HG03469 (cell line): ENCODE data around the gene SAMD14.

Source experiments
- ATAC-seq: cut with Tn5 transposase; IDR thresholded peaks from one replicate; pipeline ENCODE4 v1.9.1; 2021; ENCODE audit warnings: mild to moderate bottlenecking, moderate library complexity, moderate number of reproducible peaks; ENCODE audit not compliant: unreplicated experiment

Gene SAMD14

DNA sequence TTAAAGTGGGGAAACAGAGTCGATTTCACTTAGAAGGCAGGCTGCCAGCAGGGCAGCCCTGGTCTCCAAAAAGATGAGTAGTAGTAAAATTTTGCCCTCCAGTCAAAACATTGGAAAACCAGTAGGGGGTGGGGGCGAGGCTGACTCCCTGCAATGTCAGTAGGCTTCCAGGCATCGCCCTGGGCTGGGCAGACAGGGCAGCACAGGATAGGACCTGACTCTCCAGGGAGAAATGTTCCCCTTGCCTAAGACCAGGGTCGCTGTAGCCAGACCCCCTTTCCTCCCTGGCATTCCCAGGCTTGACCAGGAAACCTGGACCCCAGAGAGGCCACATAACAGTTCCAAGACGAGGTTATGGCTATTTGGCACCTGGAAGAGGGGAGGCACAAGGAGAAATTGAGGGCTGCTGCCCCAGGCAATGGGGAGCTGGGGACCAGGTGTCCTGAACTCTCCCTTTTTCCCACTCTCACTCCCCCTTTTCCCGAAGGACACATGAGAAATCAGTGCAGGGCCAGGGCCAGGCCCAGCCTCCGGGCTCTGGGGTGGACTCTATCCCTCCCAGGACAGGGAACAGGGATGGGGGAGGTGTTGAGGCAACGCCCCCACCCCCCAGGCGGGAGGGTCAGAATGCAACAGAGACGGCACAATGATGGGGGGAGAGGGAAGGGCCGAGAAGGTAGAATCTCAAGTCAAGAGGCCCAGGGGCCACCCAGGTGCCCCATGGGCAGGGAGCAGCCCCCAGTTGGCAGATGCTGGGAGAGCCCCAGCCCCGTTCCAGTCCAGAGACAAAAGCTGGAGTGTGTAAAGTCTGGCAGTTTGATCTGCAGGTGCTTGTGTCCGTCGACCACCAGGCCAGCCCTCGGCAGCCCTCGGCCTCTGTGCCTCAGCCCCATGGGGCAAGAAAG lies 4.5 kb upstream of the SAMD14 start:
- no peak for ATAC-seq

GRCh38 chr17:50133769-50134099 lies 3.8 kb upstream of the SAMD14 start:
- no peak for ATAC-seq

DNA sequence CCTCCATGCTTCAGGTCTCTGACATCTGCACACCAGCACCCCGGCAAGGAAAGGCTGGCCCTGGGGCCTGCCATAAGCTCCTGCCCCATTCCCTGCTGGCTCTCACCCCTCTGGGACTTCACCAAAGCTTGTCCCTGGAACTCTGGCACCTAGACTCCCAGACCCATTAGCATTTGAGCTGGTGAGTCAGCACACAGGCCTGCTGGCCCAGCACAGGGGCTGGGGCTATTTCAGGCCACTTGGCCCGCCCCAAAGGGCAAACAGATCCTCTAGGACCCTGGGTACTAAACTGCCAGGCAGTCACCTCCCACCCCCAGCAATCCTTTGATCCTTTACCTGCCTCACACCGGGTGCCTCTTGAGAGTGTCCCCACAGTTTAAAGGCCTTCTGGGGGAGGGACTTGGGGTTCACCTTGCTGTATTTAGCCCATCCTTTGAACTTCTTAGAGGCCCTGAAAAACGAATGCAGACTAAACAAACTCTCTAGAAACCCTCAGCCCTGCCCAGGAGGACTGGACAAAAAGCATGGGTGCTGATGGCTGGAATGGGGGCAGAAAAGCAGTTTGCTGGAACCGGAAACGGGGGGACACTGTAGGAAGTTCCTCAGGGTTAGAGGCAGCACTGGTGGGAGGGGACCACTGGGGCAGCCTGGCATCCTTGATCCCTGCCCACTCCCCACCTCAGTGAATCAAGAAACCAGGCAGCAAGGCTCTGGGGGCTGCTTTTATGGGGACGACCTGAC lies 3.2 kb upstream of the SAMD14 start:
- no peak for ATAC-seq

DNA sequence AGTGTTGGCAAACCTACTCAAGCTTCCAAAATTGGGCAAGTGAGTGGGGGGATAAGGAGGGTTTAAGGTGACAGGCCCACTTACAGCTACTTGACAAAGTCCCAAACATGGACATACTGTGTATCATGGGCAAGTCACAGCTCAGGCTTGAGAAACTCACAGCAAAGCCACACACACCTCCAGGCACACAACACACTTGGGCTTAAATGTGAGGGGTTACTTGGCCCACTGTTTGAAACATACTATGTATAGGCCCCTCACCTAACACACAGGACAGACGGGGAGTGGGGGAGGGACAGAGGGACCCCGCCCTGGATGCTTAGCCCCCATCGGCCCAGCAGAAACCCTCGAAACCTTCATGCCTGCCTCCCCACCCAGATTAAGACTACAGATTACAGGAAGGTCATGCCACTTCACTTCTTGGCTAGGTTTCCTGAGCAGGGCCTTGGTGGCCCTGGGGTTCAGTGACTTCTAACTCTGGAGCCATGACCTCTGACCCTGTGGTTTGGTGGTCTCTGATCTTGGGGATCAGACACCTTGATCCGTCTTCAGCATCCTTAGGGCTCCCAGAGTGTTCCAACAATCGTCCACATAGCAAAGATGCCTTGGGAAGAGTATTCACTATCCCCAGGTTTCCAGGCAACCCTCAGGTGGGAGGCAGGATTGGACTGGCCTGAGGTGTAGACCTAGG lies 2.3 kb upstream of the SAMD14 start:
- ATAC-seq = no peak

DNA sequence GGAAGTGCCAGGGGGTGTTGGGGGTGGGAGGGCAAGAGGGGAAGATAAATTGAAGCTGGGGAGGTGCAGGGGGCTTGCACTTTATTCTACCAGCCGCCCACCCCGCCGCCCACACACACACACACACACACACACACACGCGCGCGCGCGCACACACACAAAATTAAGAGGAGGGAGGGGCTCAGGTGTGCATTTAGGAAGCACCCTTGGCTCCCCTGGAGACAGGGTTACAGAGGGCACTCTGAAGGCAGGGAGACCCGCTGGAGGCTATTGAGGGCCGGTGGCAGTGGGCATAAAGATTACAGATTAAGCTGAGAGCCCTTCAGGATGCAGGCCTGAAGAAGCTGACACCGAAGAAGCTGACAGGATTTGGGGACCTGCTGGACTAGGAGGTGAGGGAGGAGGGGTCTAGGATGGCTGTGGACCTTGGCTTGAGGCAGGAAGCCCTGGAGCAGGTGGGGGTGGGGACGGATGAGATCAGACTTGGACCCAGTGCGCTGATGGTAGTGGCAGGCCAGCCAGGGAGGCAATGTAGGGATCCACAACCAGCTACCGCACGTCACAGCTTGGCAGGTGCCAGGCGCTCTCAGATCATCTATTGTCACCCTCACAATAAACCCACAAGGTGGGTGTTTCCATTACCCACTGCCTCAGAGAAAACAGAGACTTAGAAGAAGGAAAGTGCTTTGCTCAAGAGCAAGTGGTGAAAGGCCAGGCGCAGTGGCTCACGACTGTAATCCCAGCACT lies 772 bp upstream of the SAMD14 start:
- no peak for ATAC-seq

DNA sequence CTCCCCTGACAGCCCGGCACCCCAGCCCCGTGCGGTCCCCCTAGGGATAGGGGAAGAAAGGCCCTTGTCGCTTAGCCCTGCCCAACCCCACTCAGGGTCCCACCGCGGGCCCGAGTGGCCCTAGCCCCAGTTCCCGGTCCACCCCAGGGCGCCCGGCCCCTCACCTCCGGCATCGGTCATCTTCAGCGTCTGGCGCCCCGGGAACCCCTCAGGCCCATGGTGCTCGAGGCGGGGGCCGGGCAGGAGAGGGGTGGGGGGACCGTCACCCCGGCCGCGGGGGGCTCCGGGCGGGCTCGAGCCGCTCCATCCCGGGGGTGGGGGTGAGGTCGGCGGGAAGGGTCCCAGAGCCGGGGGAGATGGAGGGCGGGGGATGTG lies 620 bp downstream of the SAMD14 start:
- ATAC-seq = no peak

DNA sequence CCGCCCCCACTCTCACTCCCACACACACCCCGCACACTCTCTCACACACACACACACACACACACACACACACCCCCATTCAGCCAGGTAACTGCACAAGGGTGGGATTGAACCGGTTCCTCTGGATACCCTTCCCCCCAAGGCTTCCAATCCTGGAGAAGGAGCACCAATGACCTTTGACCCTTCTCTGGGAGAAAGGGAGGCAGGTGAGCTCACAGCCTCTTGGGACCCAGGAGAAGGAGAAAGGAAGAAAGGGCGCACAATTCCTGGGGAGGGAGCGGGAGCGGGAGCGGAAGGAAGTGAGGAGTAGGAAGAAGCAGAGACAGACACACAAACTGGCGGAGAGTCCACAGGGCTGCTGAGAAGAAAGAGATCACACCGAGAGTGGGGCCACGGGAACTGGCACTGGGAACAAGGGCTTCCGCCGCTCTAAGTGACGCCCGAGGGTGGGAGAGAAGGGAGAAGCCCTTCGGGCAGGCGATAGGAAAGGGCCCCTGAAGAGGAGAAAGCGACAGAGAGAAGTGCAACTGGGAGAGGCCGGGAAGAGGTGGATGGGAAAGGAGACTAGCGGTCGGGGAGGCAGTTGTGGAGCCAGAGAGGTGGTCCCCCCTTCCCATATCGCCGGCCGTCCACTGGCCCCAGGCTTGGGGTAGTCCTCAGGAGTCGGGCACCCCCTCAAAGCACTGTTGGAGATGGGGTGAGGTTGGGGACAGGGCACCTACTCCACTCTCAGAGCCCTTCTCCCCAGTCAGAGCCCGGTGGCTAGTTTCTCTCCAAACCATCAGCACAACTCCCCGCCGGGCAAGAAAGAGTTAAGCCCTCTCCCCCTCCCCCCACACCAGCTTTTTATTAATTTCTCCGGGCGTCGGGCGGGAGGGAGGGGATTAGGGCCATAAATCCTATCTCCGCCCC lies 1.3 kb downstream of the SAMD14 start:
- ATAC-seq = no peak

GRCh38 chr17:50127697-50128361 lies 2.1 kb downstream of the SAMD14 start:
- no peak for ATAC-seq

DNA sequence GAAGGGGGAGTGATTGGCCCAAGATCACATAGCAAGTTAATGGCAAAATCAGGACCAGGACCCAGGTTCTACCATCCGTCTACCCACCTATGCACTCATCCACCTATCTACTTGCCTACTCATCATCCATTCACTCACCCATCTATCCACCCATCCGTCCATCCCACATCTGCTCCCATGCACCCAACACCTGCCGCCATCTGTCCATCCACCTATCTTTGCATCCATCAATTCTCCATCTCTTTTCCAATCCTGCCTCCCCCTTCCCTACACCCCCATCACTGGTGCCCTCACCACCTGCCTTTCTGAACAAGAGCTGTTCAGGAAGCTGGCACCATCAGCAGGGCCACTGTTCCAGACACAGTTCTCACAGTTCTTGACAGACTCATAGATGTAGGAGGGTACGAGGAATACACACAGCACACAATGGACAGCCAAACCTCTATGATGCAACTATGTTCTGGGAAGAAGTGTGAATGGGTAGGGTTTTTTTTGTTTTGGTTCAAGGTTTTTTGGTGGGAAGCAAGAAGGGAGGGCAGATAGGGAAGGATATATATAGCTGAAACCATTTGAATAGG lies 4.5 kb downstream of the SAMD14 start:
- ATAC-seq = no peak

DNA sequence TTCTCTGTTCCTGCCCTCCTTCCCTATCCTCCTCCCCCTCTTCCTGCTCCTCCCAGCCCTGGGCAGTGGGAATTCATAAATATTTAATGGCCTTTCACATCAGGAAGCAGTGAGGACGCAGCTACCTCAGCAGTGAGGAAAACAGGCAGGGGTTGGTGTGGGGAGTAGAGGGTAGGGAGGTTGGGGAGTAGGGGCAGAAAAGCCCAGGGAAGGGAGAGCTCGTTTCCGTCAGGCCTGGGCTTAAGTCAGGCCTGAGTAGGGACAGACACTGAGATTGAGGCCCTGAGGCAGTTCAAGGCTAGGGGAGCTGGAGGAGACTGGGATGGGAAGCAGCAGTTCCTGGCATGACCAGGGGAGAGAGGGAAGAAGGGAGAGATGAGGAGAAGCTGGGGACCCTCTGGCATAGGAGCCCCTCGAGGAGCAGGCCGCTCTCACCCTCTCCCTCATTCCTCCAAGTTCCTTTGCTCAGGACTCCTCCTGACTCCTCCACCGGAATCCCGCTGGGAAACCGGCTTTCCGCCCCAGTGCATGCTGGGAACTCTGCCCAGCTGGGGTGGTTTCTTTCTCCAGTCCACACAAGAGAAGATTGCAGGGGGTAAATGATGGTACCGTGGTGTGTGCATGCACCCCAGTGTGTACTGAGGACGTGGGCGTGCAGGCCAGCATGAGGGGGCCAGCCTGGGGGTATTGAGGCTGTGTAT lies 6.2 kb downstream of the SAMD14 start:
- no peak for ATAC-seq

- no peak for ATAC-seq
These were observed 7.0 kb downstream of the SAMD14 start for GRCh38 chr17:50122945-50123344.

GRCh38 chr17:50120475-50121253 lies 9.3 kb downstream of the SAMD14 start:
- ATAC-seq = no peak

DNA sequence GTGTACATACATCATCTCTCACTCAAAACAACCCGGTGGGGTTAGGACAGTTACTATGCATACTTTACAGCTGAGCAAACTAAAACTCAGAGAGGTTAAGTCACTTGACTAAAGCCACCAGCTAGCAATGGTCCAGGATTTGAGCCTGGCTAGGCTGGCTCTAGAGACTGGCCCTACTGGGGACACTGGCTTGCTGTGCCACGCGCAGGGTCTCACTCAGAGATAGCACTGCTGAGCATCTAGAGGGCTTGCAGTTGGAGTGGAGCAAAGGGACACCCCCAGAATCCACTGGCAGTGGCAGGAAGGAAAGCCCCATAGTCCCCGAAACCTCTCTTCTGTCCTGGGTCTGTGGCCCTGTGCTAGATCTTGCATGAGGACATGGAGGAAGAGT lies 11.1 kb downstream of the SAMD14 start:
- no peak for ATAC-seq

- ATAC-seq = no peak
These were observed 11.7 kb downstream of the SAMD14 start for GRCh38 chr17:50118076-50118827.

DNA sequence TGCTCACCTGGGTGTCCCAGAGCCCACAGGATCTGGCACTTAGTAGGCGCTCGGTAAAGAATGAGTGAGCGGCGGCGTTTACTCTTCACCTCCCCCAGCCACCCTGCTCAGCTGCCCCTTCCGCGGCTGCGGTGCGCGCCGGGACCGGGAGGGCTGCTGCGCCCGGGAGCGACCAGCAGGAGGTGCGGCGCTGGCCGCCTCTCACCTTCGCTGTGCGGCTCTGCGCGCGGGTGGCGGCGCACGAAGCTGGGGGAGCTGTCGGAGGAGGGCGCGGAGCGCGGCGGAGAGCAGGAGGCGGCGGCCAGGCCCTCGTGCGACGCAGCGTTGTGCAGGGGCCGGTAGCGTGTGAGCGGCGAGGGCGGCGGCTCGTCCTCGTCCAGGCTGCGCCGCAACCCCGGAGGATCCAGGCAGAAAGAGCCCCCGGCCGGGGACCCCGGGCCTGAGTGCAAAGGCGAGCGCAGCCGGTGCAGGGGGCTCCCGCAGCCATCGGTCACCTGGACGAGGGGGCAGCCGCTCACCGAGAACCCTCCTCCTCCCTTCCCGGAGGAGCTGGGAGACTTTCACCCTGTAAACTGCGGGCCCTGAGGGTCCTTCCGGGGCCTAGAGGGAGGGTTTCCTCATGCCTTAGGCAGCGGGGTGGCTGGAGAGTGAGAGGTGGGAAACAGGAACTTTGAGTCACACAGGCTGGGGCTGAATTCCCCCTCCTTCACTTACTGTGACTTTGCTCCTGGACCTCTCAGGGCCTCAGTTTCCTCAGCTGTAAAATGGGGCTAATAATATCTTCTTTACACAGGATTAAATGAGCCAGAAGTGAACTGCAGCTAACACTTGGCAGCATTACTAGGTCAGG lies 12.5 kb downstream of the SAMD14 start:
- no peak for ATAC-seq

DNA sequence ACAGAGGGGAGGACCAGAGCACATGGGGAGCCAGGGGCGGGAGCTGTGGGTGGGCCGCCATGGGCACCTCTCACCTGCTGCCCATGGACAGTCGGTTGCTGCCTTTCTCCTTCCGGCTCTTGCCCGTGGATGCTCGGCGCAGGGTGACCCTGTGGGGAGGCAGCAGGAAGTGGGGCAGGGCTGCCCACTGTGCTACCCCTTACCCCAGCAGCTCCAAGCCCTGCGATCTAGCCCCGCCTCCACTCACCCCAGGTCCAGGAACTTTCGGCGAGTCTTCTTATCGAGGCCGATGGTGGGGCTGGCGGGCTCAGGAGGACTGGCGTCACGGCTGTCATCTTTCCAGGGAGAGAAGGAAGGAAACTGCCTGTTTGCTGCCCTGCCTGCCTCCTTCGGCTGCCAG lies 14.2 kb downstream of the SAMD14 start:
- no peak for ATAC-seq
